Ovary (tissue), 9 donors: ENCODE measurements around the gene UNC93A. TPM values are rescaled to one million over a fixed set of nuclear protein-coding genes. Genes with fewer than 3 reads are reported as not detected.
"Not testable (repeated sequence)": the region's sequence is repeated elsewhere in the genome, so short reads cannot be mapped to it uniquely, and the experiment has no call there.

Experiments
- DNase-seq, 5 donors: peaks; one replicate each; pipeline ENCODE4 v3.0.0-alpha.2; 2019 to 2020
- H3K27ac ChIP-seq, 2 donors: fragments of 200-600 bp; one replicate each; pipeline versions ENCODE4 v1.5.1 to v1.8.0; 2019 to 2022
- H3K27me3 ChIP-seq: fragments of 200-600 bp; one replicate; pipeline ENCODE4 v1.8.0; 2022
- H3K36me3 ChIP-seq: fragments of 200-600 bp; sonication (generic); one replicate; pipeline ENCODE4 v1.5.1; 2019
- H3K4me1 ChIP-seq: one replicate; pipeline ENCODE4 v1.8.1; 2013; ENCODE audit warnings: mild to moderate bottlenecking, moderate library complexity; ENCODE audit not compliant: insufficient read depth
- H3K4me3 ChIP-seq: fragments of 200-600 bp; sonication (generic); one replicate; pipeline ENCODE4 v1.5.1; 2017
- H3K9me3 ChIP-seq, 2 donors: fragments of 200-600 bp in 1 of 2; sonication (generic) in 1 of 2; one replicate each; pipeline versions ENCODE4 v1.5.1 to v1.8.1; 2013 to 2019; ENCODE audit warnings: mild to moderate bottlenecking in 1 of 2, moderate library complexity in 1 of 2
- CTCF ChIP-seq, 3 donors: fragments of 450-650 bp in 2 of 3; fragments of 200-600 bp in 1 of 3; IDR thresholded peaks; one replicate each; pipeline versions ENCODE4 v1.5.1 to v1.8.0; 2016 to 2022; ENCODE audit warnings: antibody characterized with exemption in 3 of 3, mild to moderate bottlenecking in 1 of 3
- EP300 ChIP-seq: sonication (generic); formaldehyde crosslinking; IDR thresholded peaks from one replicate; pipeline ENCODE4 v1.6.1; 2017; ENCODE audit warnings: antibody characterized with exemption
- POLR2A ChIP-seq: fragments of 450-650 bp; IDR thresholded peaks from one replicate; pipeline ENCODE4 v1.6.1; 2017; ENCODE audit warnings: antibody characterized with exemption, mild to moderate bottlenecking, moderate library complexity
- WGBS, 3 donors: extraction: QIAGEN DNeasy Blood & Tissue Kit in 1 of 3; methylation state at CpG; one replicate each; pipeline versions ENCODE4 v1.1.5 to v1.1.7; 2013 to 2017; 5-methylcytosine and 5-hydroxymethylcytosine counted together
- intact Hi-C, 4 donors: fragments of 100-400 bp; cut with DNase I; formaldehyde crosslinking; loops; one replicate each; pipeline versions ENCODE4 v1.11.0 to v1.15.1; 2022 to 2023
- polyA plus RNA-seq, 2 donors: library from polyadenylated mRNA; stranded (reverse); fragments of 200-250 nt in 1 of 2; fragments of 350-450 nt in 1 of 2; fragmentation: Illumina TruSeq in 1 of 2; extraction: RNeasy Lipid Tissue Mini Kit (QIAGEN cat#74804) in 1 of 2; gene quantifications; one replicate each; pipeline ENCODE4 v1.2.3, GENCODE V29; 2013 to 2014
- total RNA-seq, 7 donors: library from RNA; depleted of rRNA in 2 of 7; stranded (reverse); fragments of >200 nt in 2 of 7; fragmentation: NEBNext Ultra II Directional in 3 of 7; extraction: Animal tissue kit (Norgen Biotek cat#: 25700) in 3 of 7; gene quantifications; one replicate each; pipeline versions ENCODE4 v1.1.0 to v1.2.4, GENCODE V29; 2016 to 2023
- donor health status: DM: no; HTN: no; CAD: no; lungs with moderate emphysema.
- donor health status: DM: no; HTN: no; CAD: no.
- donor health status: Bipolar disorder and iron deficiency.
- donor health status: DM: yes; HTN: yes; CAD: no.
- donor health status: DM: no; HTN: no; CAD: no.
- donor health status: DM: yes; HTN: yes; CAD: no.

UNC93A gene
- total and polyA plus RNA-seq, 9 donors: 0.41 to 0.92 (median 0.42) TPM; not detected in 6

GRCh38 chr6:167244991-167245390 lies 46.1 kb upstream of the UNC93A start:
- DNase-seq: no peak
- Histone ChIP-seq H3K27ac (no peak overlapping the region), H3K4me3 (no peak overlapping the region), H3K9me3 (no peaks in the 10 kb centered on the region), H3K4me1 (no peaks in the 10 kb centered on the region), H3K36me3 (no peaks in the 10 kb centered on the region), H3K27me3 (no peaks in the 10 kb centered on the region)
- 57 to 65% (median 57%) methylated on average over 4 of the region's 4 CpGs for WGBS, 3 donors
- intact Hi-C loops: no loop called here
- no peak for TF ChIP-seq POLR2A
- no peak for TF ChIP-seq EP300
- TF ChIP-seq CTCF (IDR thresholded peaks at IDR 0.05): no peak

- no peaks in the 10 kb centered on the region for H3K9me3 ChIP-seq
- H3K4me3 ChIP-seq: no peak overlapping the region
- 81 to 91% (median 84%) methylated on average over 3 of the region's 3 CpGs for WGBS, 3 donors
- H3K27ac ChIP-seq: no peak overlapping the region
- no peaks in the 10 kb centered on the region for H3K36me3 ChIP-seq
- H3K4me1 ChIP-seq: no peaks in the 10 kb centered on the region
- H3K27me3 ChIP-seq: no peaks in the 10 kb centered on the region
- no peak for DNase-seq
- no peak for TF ChIP-seq EP300
- no peak for TF ChIP-seq CTCF (IDR thresholded peaks at IDR 0.05)
- TF ChIP-seq POLR2A: no peak
- intact Hi-C loops: no loop called here
These were observed 45.5 kb upstream of the UNC93A start for GRCh38 chr6:167245591-167245990.

- Histone ChIP-seq H3K9me3 (no peaks in the 10 kb centered on the region), H3K27ac (no peak overlapping the region), H3K4me3 (no peak overlapping the region), H3K4me1 (no peaks in the 10 kb centered on the region), H3K36me3 (no peaks in the 10 kb centered on the region), H3K27me3 (no peaks in the 10 kb centered on the region)
- DNase-seq: no peak
- no peak for TF ChIP-seq POLR2A
- no peak for TF ChIP-seq CTCF (IDR thresholded peaks at IDR 0.05)
- TF ChIP-seq EP300: no peak
- 74% methylated on average over 24 of the region's 24 CpGs for WGBS, 3 donors
- intact Hi-C loops: no loop called here
These were observed 43.1 kb upstream of the UNC93A start for GRCh38 chr6:167247814-167248595.

- H3K36me3 ChIP-seq, H3K27ac ChIP-seq, H3K9me3 ChIP-seq, intact Hi-C loops, H3K27me3 ChIP-seq, DNase-seq, H3K4me3 ChIP-seq, H3K4me1 ChIP-seq: not testable (repeated sequence)
- WGBS, 3 donors: 76 to 80% (median 78%) methylated on average over 14 of the region's 14 CpGs
These were observed 42.1 kb upstream of the UNC93A start for GRCh38 chr6:167248878-167249455.

- Histone ChIP-seq H3K27ac (no peak overlapping the region), H3K36me3 (no peaks in the 10 kb centered on the region), H3K9me3 (no peaks in the 10 kb centered on the region), H3K4me3 (no peak overlapping the region), H3K4me1 (no peaks in the 10 kb centered on the region), H3K27me3 (no peaks in the 10 kb centered on the region)
- WGBS, 3 donors: 87 to 95% (median 90%) methylated on average over 1 of the region's 1 CpG
- no peak for DNase-seq
- intact Hi-C loops: no loop called here
- TF ChIP-seq EP300 (no peak), CTCF (IDR thresholded peaks at IDR 0.05) (no peak), POLR2A (no peak)
These were observed 38.8 kb upstream of the UNC93A start for GRCh38 chr6:167252271-167252670.
